Testis (tissue), 2 donors: ENCODE results near the gene PDE1A.

Experiments used
- CTCF ChIP-seq, 3 experiments: fragments of 450-650 bp in 2 of 3; fragments of 200-600 bp in 1 of 3; sonication (generic) in 1 of 3; IDR thresholded peaks; one replicate each; pipeline ENCODE4 v1.5.1; 2016 to 2019; ENCODE audit warnings: antibody characterized with exemption in 3 of 3, mild to moderate bottlenecking in 2 of 3, moderate library complexity in 1 of 3
- POLR2A ChIP-seq: fragments of 450-650 bp; IDR thresholded peaks from one replicate; pipeline ENCODE4 v1.6.1; 2017; ENCODE audit warnings: antibody characterized with exemption, mild to moderate bottlenecking, moderate library complexity

DNA sequence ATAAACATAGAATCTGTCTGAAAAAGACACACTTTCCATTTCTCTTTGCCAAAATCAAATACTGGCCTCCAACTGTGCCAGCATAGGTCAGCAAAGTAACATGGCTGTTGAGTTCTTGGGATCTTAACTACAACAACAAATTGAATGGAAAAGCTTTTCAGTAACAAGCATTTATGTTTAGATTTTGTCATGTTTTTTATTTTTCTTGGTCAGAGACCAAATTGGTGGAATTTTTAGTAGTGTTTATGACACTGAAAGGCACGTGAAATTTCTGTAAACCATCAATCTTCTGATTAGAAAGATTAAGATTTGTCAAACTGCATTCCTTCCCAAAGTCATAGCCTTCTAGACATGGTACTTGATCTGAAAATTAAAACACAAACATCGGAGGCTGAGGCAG, 77.6 kb downstream of the PDE1A start:
- TF ChIP-seq CTCF (IDR thresholded peaks at IDR 0.05) (no peak), POLR2A (no peak)
